Endodermal cell (in vitro differentiated cells): ENCODE data around the gene ZNF629. TPM values are rescaled to one million over a fixed set of nuclear protein-coding genes. Genes with fewer than 3 reads are reported as not detected.

Source experiments
- DNase-seq: peaks from one replicate; pipeline ENCODE4 v3.0.0-alpha.2; 2017
- H3K27ac ChIP-seq: 2 replicates; pipeline ENCODE4 v1.5.1; 2013; ENCODE audit warnings: mild to moderate bottlenecking, low read depth, low read length, moderate library complexity
- H3K27me3 ChIP-seq: 2 replicates; pipeline ENCODE4 v1.6.1; 2013; ENCODE audit warnings: mild to moderate bottlenecking, low read length, moderate library complexity; ENCODE audit not compliant: insufficient read depth, control insufficient read depth, poor library complexity, severe bottlenecking
- H3K36me3 ChIP-seq: 2 replicates; pipeline ENCODE4 v1.7.0; 2013; ENCODE audit warnings: mild to moderate bottlenecking, low read length, moderate library complexity; ENCODE audit not compliant: control insufficient read depth, insufficient read depth
- H3K4me1 ChIP-seq: one replicate; pipeline ENCODE4 v1.7.0; 2013; ENCODE audit warnings: low read length; ENCODE audit not compliant: control insufficient read depth, insufficient read depth
- H3K4me3 ChIP-seq: 2 replicates; pipeline ENCODE4 v1.5.1; 2013; ENCODE audit warnings: mild to moderate bottlenecking, low read length, moderate library complexity
- H3K9ac ChIP-seq: 2 replicates; pipeline ENCODE4 v1.6.1; 2013; ENCODE audit warnings: mild to moderate bottlenecking, low read length, moderate library complexity; ENCODE audit not compliant: poor library complexity, severe bottlenecking; ENCODE audit errors: extremely low read depth
- H3K9me3 ChIP-seq: 2 replicates; pipeline ENCODE4 v1.6.1; 2013; ENCODE audit warnings: mild to moderate bottlenecking, low read length, moderate library complexity; ENCODE audit not compliant: control insufficient read depth
- H3K27ac Mint-ChIP-seq: 2 replicates; pipeline ENCODE4 v1.8.0; 2020; ENCODE audit warnings: mixed read lengths
- H3K27me3 Mint-ChIP-seq: 2 replicates; pipeline ENCODE4 v1.8.0; 2021; ENCODE audit warnings: mild to moderate bottlenecking, mixed read lengths; ENCODE audit not compliant: insufficient read depth
- H3K36me3 Mint-ChIP-seq: 2 replicates; pipeline ENCODE4 v1.8.0; 2020; ENCODE audit warnings: low read depth, mixed read lengths
- H3K4me1 Mint-ChIP-seq: 2 replicates; pipeline ENCODE4 v1.8.0; 2020; ENCODE audit warnings: mixed read lengths
- H3K4me3 Mint-ChIP-seq: 2 replicates; pipeline ENCODE4 v1.8.0; 2020; ENCODE audit warnings: mild to moderate bottlenecking, moderate library complexity, mixed read lengths
- H3K9me3 Mint-ChIP-seq: 2 replicates; pipeline ENCODE4 v1.8.0; 2020; ENCODE audit warnings: mild to moderate bottlenecking, mixed read lengths
- CTCF ChIP-seq: fragments of 200-600 bp; sonication (generic); conservative IDR thresholded peaks from 2 replicates; pipeline ENCODE4 v1.5.0; 2021; ENCODE audit warnings: antibody characterized with exemption, mild to moderate bottlenecking
- WGBS, 2 experiments: methylation state at CpG; one replicate each; pipeline versions ENCODE4 v1.1.5 to v1.1.7; 2013; ENCODE audit warnings: missing lambda C conversion rate in 2 of 2, mixed read lengths in 1 of 2; ENCODE audit not compliant: insufficient coverage in 1 of 2, insufficient read length in 1 of 2; 5-methylcytosine and 5-hydroxymethylcytosine counted together
- total RNA-seq, 2 donors: library from RNA; stranded (reverse); fragmentation: NEBNext Ultra II Directional in 1 of 2; extraction: Animal tissue kit (Norgen Biotek cat#: 25700) in 1 of 2; gene quantifications; 2 replicates in 1 of 2; 3 replicates in 1 of 2; pipeline ENCODE4 v1.2.1, GENCODE V29; 2021

The ZNF629 gene
- total RNA-seq, 2 donors from 2014 or later: 31.8 to 33.3 TPM

- H3K27ac Mint-ChIP-seq: no peak overlapping the region
- WGBS, 2 experiments: 94 to 98% methylated on average over 15 to 36 of the region's 37 CpGs
Observed at GRCh38 chr16:30738984-30739951, 47.7 kb downstream of the ZNF629 start.

GRCh38 chr16:30737794-30738648 is 49.0 kb downstream of the ZNF629 start:
- Histone ChIP-seq H3K27ac (no peak overlapping the region), H3K4me1 (no peaks in the 10 kb centered on the region), H3K9ac (no peak overlapping the region), H3K36me3 (peaks cover 73% of the 10 kb centered on the region), H3K9me3 (no peaks in the 10 kb centered on the region), H3K4me3 (no peak overlapping the region), H3K27me3 (no peaks in the 10 kb centered on the region)
- Mint-ChIP-seq H3K4me1 (peaks cover 9% of the 10 kb centered on the region), H3K27me3 (no peaks in the 10 kb centered on the region), H3K27ac (no peak overlapping the region), H3K4me3 (no peak overlapping the region), H3K9me3 (no peaks in the 10 kb centered on the region), H3K36me3 (peaks cover 66% of the 10 kb centered on the region)
- 95 to 97% methylated on average over 12 to 25 of the region's 25 CpGs for WGBS, 2 experiments
- no peak for DNase-seq
- no peak for TF ChIP-seq CTCF

More at GRCh38 chr16:30738984-30739951, 47.7 kb downstream of the ZNF629 start:
- DNase-seq: no peak
- TF ChIP-seq CTCF: no peak
- peaks cover 9% of the 10 kb centered on the region for H3K4me1 Mint-ChIP-seq
- no peaks in the 10 kb centered on the region for H3K27me3 ChIP-seq
- H3K36me3 Mint-ChIP-seq: peaks cover 64% of the 10 kb centered on the region
- H3K9me3 Mint-ChIP-seq: no peaks in the 10 kb centered on the region
- H3K27me3 Mint-ChIP-seq: no peaks in the 10 kb centered on the region
- H3K27ac ChIP-seq: no peak overlapping the region
- H3K4me3 Mint-ChIP-seq: no peak overlapping the region
- no peak overlapping the region for H3K9ac ChIP-seq
- H3K36me3 ChIP-seq: peaks cover 68% of the 10 kb centered on the region
- H3K4me3 ChIP-seq: no peak overlapping the region
- no peaks in the 10 kb centered on the region for H3K9me3 ChIP-seq
- H3K4me1 ChIP-seq: no peaks in the 10 kb centered on the region

GRCh38 chr16:30736995-30737793 is 49.8 kb downstream of the ZNF629 start:
- H3K9me3 ChIP-seq: no peaks in the 10 kb centered on the region
- H3K27me3 ChIP-seq: no peaks in the 10 kb centered on the region
- no peaks in the 10 kb centered on the region for H3K27me3 Mint-ChIP-seq
- no peak overlapping the region for H3K4me3 Mint-ChIP-seq
- H3K27ac ChIP-seq: no peak overlapping the region
- peak overlapping the region; percentile 48 for H3K27ac Mint-ChIP-seq
- DNase-seq: no peak
- H3K36me3 Mint-ChIP-seq: peaks cover 68% of the 10 kb centered on the region
- WGBS, 2 experiments: 97 to 98% methylated on average over 15 to 17 of the region's 17 CpGs
- peaks cover 75% of the 10 kb centered on the region for H3K36me3 ChIP-seq
- H3K4me3 ChIP-seq: no peak overlapping the region
- no peaks in the 10 kb centered on the region for H3K4me1 ChIP-seq
- no peak for TF ChIP-seq CTCF
- H3K9ac ChIP-seq: no peak overlapping the region
- H3K9me3 Mint-ChIP-seq: no peaks in the 10 kb centered on the region
- peaks cover 9% of the 10 kb centered on the region for H3K4me1 Mint-ChIP-seq
